ENCODE results near the gene OTOP2. TPM values are rescaled to one million over a fixed set of nuclear protein-coding genes. Genes with fewer than 3 reads are reported as not detected.

Gene OTOP2, protein sequence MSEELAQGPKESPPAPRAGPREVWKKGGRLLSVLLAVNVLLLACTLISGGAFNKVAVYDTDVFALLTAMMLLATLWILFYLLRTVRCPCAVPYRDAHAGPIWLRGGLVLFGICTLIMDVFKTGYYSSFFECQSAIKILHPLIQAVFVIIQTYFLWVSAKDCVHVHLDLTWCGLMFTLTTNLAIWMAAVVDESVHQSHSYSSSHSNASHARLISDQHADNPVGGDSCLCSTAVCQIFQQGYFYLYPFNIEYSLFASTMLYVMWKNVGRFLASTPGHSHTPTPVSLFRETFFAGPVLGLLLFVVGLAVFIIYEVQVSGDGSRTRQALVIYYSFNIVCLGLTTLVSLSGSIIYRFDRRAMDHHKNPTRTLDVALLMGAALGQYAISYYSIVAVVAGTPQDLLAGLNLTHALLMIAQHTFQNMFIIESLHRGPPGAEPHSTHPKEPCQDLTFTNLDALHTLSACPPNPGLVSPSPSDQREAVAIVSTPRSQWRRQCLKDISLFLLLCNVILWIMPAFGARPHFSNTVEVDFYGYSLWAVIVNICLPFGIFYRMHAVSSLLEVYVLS
- not detected in 2 replicates for total RNA-seq (2014; rRNA removed; shearing (Covaris generic))

DNA sequence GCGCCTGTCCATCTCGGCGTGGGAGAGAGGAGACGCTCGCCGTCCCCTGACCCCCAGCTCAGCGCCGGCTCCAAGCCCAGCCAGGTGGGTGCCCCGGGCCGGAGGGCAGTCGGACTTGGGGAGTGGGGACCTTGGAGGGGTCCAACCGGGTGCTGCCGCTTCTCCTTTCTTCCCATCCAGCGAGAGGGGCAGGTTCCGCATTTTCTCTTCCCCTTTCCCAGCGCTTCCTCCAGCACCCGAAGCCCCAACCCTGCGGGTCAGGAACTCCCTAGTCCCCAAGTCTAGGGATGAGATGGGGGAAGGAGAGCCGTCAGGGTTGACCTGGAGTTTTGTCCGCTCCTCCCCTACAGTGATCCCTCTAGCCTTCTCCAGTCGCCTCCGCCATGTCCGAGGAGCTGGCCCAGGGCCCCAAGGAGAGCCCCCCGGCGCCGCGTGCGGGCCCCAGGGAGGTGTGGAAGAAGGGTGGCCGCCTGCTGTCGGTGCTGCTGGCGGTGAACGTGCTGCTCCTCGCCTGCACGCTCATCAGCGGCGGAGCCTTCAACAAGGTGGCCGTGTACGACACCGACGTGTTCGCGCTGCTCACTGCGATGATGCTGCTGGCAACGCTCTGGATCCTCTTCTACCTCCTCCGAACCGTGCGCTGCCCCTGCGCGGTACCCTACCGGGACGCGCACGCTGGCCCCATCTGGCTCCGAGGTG is at the start of gene OTOP2:
OTOP2 (plus strand) TSS at position 24 of the 699 bp plus-strand sequence; CDS start at position 384, 360 bp downstream.
- in situ Hi-C loops (cut with HindIII; ENCODE audit: low sequenced_read_pairs) = no loop called here
- no peak for DNase-seq (ENCODE audit: low spot score)

DNA sequence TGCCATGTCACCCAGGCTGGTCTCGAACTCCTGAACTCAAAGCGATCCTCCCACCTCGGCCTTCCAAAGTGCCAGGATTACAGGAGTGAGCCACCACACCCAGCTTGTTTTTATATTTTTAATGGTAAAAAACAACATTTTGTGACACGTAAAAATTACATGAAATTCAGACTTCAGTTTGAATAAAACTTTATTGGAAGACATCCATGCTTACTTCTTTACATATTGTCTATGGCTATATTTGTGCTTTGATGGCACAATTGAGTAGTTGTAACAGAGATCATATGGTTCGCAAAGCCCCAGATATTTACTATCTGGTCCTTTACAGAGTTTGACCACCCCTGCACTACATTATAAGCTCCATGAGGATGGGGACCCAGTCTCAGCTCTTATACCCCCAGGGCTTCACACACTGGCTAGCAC is 49.4 kb upstream of the OTOP2 start:
- DNase-seq (ENCODE audit: low spot score) = no peak
- in situ Hi-C loops (cut with HindIII; ENCODE audit: low sequenced_read_pairs) = no loop called here

DNA sequence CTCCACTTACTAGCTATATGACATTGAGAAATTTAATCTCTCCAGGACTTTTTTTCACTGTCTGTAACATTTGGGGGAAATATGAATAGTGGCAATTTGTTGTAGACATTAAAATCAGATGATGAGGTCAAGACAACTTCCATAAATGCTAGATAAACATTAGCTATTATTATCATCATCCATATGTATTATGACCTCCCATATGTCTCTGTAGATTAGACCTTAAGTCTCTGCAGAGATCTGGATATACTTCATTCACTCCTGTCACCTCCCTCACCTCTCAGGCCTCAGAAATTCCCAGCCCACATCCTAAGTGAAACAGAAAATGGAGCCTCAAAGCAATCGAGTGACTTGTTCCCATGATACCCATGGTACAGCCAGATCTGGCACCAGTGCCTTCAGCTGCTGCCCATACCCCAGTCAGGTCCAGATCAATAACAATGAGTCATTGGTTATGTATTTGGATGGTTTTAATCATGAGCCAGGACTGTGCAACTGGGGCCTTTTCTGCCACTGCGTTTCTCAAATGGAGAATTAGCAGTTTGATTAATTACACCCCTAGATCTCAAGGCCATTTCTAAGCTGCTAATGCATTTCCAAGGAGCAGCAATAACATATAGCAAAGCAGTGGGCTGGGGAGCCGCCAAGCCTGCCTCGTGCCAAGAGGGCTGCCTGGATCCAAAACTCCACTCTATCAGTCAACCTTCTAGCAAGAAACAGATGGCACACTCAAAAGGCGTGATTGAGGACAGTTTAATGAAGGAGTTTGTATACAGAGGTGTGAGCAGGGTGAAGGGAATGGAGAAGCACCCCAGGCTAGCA is 48.7 kb upstream of the OTOP2 start:
- DNase-seq (ENCODE audit: low spot score) = no peak
- in situ Hi-C loops (cut with HindIII; ENCODE audit: low sequenced_read_pairs) = no loop called here

DNA sequence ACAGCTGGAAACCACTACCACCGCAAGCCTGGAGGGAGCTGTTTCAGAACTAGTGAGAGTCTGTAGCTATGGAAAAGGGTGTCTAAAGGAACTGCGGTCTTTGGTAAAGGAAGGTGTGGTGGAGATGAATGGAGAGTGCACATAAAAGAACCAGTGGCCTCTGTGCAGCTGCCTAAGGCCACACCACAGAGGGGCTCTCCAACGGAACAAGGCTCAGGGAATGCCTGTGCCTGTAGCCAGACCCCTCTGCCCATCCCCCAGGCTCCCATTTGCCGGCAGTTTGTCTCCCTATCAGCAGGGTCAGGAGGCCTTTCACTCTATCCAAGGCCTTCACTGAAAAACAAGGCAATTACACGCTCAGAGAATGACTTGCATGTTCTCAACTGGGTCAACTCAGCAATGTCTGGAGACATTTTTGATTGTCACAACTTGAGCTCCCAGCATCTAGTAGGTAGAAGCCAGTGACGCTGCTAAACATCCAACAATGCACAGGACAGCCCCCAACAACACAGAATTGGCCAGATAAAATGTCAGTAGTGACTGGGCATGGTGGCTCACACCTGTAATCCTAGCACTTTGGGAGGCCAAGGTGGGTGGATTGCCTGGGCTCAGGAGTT is 48.0 kb upstream of the OTOP2 start:
- in situ Hi-C loops (cut with HindIII; ENCODE audit: low sequenced_read_pairs) = no loop called here
- no peak for DNase-seq (ENCODE audit: low spot score)

DNA sequence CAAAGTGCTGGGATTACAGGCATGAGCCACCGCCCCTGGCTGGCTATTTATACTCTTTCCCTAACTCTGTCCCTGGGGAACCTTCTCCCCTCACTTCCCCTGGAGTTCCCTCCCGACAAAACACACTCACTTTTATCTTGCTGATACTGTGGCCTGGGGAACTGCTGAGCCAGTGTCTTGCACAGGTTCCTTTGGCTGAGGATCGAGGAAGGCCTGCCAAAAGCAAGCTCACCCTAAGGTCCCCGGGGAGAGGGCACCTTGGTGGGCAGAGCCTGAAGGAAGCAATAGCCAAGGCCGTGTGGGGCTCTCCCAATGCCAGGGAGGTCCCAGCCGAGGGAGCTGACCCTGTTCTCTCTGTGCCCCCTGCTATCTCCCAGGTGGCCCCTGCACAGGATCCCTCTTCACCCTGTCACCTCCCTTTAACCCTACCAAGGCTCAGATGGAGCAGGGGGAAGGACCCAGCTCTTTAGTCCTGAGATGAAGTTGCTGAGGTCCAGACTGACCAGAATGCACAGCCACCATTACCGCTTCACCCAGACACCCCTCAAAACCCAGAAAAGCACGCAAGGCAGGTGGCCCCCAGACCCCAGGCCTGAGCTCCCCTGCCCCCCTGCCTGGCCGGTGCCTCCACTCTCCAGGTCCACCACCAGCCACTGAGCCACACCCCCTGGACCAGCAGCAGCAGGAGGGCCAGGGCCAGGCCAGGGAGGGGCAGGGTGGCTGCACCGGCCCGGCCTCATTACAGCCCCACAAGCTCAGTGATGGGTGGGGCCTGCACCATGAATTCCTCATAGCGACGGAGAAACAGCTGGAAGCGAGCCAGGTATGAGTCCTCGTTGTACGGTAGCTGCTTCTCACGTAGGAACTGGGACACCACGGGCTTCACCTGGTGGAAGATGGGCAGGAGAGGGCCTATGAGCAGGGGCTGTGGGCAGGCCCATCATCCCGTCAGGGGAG is 46.2 kb upstream of the OTOP2 start:
- no peak for DNase-seq (ENCODE audit: low spot score)
- in situ Hi-C loops (cut with HindIII; ENCODE audit: low sequenced_read_pairs) = no loop called here

DNA sequence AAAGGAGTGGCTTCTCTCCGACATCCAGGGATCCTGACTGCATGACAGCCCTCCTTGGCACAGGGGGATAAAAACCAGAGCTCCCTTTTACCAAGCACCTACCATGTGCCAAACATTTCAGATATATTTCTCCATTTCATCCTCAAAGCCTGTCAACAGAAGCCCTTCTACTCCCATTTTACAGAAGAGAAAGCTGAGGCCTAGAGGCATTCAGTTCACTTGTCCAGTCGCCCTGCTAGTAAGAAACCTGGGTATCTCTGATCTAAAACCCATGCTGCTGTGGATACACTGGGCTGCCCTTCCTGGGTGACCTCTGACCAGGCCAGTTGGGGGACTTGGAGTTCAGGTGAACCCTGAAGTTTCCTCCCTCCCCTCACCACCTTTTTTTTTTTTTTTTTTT is 45.4 kb upstream of the OTOP2 start:
- no peak for DNase-seq (ENCODE audit: low spot score)
- in situ Hi-C loops (cut with HindIII; ENCODE audit: low sequenced_read_pairs) = no loop called here

DNA sequence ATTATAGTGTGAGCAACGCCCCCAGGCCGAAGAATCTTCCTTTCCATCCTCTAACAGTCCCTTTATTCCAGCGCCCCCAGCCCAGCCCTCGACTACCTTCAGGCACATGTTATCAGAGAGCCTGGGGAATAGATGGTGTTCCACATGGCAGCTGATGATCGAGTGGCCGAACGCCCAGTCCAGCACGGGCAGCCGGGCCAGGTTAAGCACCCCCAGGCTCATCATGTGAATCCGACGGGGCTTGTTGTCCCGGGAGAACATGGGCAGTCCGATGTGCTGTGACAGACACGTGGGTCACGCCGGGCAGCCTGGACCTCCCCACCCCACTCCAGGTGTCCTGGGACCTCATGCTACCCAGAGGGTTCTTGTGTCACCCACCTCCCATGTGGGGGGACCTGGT is 44.8 kb upstream of the OTOP2 start:
- in situ Hi-C loops (cut with HindIII; ENCODE audit: low sequenced_read_pairs) = no loop called here
- no peak for DNase-seq (ENCODE audit: low spot score)

DNA sequence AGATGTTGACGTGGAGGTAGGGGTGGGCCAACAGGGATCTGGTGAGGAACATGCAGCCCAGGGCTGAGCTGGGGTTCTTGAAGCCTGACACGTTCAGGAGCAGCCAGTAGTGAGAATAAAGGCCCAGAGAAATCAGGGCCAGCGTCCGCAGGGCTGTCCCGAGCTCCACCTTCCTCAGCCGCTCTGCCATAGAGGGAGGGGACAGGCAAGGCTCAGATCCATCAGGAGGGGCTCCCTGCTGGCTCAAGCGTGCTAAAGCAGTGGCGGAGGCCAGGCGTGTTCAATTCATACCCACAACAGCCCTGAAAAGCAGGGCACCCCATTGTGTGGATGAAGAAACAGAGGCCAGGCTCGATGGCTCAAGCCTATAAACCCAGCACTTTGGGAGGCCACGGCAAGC is 43.0 kb upstream of the OTOP2 start:
- in situ Hi-C loops (cut with HindIII; ENCODE audit: low sequenced_read_pairs) = no loop called here
- no peak for DNase-seq (ENCODE audit: low spot score)

DNA sequence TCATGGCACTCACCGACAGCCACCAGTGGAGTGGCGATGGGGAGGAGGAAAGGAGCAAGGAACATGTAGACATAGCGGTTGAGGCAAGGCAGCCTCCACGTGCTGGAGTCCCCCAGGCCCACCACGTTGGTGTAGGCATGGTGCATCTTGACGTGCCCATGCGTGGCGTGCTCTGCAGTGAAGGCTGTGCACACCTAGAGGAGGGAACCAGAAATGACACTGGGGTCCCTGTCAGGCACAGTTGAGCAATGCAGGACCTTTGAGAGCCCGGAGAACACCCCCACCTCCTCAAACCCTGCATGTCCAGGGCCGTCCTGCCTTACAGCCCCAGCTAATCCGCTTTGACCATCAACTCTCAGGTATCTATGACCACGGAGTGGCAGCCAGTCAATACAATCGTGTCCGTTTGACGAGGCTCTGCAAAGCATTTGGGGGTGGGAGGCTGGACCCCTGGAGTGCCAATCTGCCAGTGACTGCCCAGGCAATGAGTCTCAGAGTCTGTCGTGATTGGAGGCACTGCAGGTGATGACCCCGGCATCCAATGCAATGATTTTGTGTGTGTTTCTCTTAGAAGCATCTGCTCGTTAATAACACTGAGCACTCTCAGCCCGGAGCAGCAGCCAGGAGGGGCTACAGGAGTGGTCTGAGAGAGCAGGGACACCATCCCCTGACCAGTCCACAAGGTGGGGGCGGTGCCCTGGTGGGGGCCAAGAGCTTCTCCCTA is 41.4 kb upstream of the OTOP2 start:
- in situ Hi-C loops (cut with HindIII; ENCODE audit: low sequenced_read_pairs) = no loop called here
- DNase-seq (ENCODE audit: low spot score) = no peak

DNA sequence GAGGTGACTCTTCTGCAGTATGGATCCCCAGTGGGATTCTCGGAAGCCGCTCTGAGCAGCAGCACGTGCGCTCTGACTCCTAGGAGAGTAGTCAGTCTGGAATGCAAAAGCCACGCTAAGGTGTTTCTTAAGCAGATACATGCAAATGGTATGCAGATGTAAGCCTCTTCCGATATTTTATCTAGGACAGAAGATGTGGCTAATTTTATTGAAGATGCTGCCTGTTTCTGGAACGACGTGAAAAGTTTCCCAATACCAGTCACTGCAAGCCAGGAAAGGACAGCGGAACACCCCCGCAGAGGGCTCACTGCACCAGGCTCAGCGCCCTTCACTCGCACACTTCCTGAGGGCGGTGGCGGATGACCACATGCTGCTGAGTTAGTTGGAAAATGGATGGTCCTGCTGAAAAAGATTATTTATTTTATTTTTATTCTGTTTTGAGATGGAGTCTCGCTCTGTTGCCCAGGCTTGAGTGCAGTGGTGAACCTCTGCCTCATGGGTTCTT is 40.8 kb upstream of the OTOP2 start:
- in situ Hi-C loops (cut with HindIII; ENCODE audit: low sequenced_read_pairs) = no loop called here
- DNase-seq (ENCODE audit: low spot score) = no peak

DNA sequence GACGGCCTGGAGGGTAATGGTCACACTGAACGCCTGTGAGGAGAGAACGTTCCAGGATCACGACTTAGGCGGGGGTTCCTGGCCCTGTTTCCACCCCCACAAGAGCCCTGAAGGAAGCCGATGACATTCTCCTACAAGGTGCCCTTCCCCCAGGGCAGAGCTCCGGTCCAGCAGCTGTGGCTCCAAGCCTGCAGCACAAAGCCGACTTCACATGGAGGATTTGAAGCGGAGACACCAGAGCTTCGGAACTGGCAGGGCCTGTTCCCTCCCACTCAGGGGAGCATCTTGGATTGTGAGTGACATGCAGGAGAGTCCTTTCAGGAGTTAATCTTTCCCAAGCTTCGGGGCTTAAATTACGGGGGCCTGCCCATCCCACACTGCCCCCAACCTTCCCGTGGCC is 35.6 kb upstream of the OTOP2 start:
- in situ Hi-C loops (cut with HindIII; ENCODE audit: low sequenced_read_pairs) = no loop called here
- DNase-seq (ENCODE audit: low spot score) = no peak

DNA sequence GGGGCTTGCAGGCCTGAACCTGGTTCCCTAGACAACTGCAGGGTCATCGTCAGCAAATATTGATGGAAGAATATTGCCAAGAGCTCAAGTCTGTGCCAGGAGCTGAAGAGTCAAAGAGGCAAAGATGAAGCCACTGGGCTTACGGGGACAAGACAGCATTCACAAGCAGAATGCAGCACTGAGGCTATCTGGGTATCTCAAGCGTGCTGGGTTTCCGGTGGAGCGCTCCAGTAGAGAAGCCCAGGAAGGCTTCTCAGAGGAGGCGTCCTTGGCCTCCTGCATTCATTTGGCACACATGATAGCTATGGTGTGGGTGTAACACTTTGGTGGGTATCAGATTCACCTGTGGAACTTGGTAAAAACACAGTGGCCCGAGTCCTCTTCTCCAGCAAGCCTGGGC is 33.5 kb upstream of the OTOP2 start:
- in situ Hi-C loops (cut with HindIII; ENCODE audit: low sequenced_read_pairs) = no loop called here

DNA sequence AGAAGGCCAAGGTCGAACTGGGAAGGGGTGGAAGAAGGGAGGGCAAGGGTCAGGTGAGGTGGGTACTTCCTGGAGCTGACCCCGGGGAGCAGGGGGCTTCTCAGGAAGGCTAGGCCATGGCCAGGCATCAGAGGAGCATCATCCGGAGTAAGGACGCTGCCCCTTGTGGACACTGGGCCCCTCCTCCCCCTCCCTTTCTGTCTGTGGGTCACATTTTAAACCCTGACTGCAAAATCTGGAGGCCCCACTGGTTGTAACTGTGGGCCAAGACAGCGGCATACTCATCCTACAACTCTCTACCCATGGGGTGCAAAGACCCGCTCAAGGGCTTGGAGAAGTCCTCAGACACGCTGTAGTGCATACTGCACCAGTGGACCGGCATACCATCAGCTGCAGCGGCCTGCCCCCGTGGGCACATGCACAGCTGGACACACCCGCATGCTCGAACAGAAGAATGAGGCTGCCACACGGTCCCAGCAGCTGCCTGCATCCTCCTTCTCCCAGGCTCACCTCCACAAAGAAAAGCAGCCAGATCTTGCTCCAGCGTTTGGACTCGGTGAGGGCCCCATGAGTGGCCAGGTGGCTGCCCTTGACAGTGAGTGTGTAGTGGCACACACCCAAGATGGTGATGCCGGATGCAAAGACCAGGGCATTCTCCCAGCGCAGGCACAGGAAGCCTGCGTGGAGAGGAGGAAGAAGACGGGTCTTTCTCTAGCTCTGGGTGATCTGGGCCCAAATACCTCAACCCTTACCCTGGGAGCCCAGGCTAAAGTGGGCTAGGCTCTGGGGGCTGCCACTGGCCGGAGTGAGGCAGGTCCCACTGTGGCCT is 31.8 kb upstream of the OTOP2 start:
- in situ Hi-C loops (cut with HindIII; ENCODE audit: low sequenced_read_pairs) = no loop called here
- DNase-seq (ENCODE audit: low spot score) = peak; percentile 84

More for the DNA sequence above, 33.5 kb upstream of the OTOP2 start:
- no peak for DNase-seq (ENCODE audit: low spot score)

DNA sequence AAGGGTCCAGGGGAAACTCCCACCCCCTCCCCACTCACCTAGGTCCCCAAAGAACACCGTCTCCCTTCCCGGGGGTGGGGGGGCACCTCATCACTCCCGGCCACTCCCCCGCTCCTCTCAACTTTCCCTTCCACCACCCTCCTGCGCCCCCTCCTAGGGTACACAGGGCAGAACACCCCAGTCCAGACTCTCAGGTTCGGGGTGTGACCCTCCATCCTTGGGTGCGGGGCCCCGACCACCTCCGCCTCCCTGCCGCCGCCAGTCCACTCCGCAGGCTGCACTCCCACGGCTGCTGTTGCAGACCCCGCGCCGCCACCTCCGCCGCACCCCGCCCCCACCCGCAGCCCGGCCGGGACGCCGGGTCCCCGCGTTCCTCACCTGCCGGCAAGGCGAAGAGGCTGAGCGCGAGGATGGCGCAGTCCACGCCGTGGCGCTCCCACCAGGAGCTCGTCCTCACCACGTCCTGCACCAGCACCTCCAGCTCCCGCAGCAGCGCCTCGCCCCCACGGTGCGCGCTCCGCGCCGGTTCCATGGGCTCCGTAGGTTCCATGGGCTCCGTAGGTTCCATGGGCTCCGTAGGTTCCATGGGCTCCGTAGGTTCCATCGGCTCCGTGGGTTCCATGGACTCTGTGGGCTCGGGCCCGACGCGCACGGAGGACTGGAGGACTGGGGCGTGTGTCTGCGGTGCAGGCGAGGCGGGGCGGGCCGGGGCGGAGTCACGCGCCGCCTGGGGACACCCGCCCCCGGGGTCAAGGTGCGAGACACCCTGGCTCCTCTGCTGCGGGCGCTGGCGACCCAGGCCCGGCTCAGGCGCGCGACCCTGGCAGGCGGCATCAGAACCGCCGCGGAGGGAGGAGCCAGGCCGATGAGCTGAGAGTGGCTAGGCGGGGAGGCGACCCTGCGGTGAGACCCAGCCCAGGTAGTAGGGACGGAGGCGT is 30.8 kb upstream of the OTOP2 start, which contains the start of gene FADS6:
FADS6 (minus strand) TSS at position 660 of the 938 bp plus-strand sequence; CDS start at position 622, 38 bp downstream.
- DNase-seq (ENCODE audit: low spot score) = peak; percentile 50
- in situ Hi-C loops (cut with HindIII; ENCODE audit: low sequenced_read_pairs) = no loop called here

DNA sequence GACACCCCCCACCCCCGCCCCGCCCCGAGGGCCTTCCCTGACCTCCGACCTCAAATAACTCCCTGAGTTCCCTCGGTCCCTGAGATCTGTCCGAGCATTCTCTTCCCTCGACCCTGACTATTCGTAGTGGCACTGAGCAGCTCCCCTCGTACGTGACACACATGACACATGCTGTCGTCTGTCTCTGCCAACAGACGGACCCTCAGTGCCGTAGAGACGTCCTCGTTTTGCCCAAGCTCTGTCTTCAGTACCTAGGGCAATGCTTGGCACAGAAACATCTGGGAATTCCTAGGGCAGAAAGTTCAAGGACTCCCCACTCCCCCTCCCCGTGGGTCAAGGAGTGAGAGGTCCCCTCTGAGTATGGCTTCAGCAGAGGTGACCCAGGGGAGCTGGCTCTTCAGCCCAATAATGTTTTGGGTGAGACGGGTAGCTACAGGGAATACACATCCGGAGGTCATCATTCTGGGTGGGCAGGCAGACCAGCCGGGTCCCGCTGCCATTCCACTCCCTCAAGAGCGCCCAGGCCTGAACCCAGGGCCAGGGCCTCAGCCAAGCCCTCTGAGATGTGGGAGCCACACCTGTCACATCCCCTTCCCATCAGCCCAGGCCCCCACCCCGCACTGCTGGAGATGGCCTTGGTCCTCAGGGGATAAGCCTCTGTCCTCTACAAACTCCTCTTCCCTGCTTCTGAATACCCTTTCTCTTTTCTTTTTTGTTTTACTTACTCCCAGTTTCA is 30.0 kb upstream of the OTOP2 start:
- DNase-seq (ENCODE audit: low spot score) = no peak
- in situ Hi-C loops (cut with HindIII; ENCODE audit: low sequenced_read_pairs) = no loop called here
